BE2C (cell line): ENCODE results near the gene CTCFL. TPM values are rescaled to one million over a fixed set of nuclear protein-coding genes. Genes with fewer than 3 reads are reported as not detected.

Experiments used
- DNase-seq: peaks from one replicate; pipeline ENCODE4 v3.0.0-alpha.2; 2020
- H3K27me3 ChIP-seq: fragments of 250-450 bp; sonication (Bioruptor Pico); 2 replicates; pipeline ENCODE4 v1.5.1; 2020; ENCODE audit warnings: mild to moderate bottlenecking
- H3K36me3 ChIP-seq: fragments of 250-450 bp; sonication (Bioruptor Pico); 2 replicates; pipeline ENCODE4 v1.5.1; 2020; ENCODE audit warnings: mild to moderate bottlenecking
- H3K4me1 ChIP-seq: fragments of 250-450 bp; sonication (Bioruptor Pico); 2 replicates; pipeline ENCODE4 v1.5.1; 2020
- H3K4me3 ChIP-seq: 2 replicates; pipeline ENCODE4 v1.5.1; 2011; ENCODE audit warnings: low read depth, low read length
- H3K9me3 ChIP-seq: fragments of 250-450 bp; sonication (Bioruptor Pico); 2 replicates; pipeline ENCODE4 v1.5.1; 2020
- polyA plus RNA-seq: library from polyadenylated mRNA; unstranded; fragments of >200 nt; gene quantifications from one replicate; pipeline ENCODE4 v1.2.1, GENCODE V29; 2012; ENCODE audit warnings: low read depth, missing spikeins; ENCODE audit not compliant: insufficient read length, insufficient read depth
- TF ChIP-seq, protein P1 (sequence below): IDR thresholded peaks from 2 replicates; pipeline ENCODE4 v1.5.1; 2012; ENCODE audit warnings: mild to moderate bottlenecking, low read depth, low read length

Gene CTCFL, protein sequence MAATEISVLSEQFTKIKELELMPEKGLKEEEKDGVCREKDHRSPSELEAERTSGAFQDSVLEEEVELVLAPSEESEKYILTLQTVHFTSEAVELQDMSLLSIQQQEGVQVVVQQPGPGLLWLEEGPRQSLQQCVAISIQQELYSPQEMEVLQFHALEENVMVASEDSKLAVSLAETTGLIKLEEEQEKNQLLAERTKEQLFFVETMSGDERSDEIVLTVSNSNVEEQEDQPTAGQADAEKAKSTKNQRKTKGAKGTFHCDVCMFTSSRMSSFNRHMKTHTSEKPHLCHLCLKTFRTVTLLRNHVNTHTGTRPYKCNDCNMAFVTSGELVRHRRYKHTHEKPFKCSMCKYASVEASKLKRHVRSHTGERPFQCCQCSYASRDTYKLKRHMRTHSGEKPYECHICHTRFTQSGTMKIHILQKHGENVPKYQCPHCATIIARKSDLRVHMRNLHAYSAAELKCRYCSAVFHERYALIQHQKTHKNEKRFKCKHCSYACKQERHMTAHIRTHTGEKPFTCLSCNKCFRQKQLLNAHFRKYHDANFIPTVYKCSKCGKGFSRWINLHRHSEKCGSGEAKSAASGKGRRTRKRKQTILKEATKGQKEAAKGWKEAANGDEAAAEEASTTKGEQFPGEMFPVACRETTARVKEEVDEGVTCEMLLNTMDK
- polyA plus RNA-seq: not detected

DNA sequence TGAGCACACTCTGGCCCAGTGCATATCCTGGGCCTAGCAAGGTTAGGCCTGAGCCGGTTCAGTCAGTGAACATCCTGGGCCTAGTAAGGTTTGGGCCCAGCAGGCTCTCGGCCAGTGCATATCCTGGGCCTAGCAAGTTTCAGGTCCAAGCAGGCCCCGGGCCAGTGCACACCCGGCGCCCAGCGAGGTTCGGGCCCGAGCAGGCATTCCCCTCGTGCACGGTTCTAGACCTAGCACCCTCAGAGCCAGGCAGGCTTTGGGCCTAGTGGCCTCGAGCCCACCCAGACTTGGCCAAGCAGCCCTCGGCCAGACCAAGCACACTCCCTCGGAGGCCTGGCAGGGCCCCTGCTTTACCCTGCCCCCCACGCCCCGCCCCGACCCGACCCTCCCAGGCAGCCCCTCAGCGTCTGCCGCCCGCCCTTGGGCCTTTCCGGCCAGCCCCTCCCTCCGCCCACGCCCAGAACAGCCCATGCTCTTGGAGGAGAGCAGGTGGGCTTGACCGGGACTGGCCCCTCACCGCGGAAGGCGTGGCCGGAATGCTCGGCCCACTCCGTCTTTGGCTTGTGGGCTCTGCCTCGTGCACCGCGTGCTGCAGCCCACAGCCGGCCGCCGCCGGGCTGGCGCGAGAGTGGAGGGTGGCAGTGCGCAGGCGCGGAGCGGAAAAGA is at the start of gene CTCFL:
CTCFL (minus strand) TSS at position 630 of the 666 bp plus-strand sequence. CDS start 935 bp downstream, outside the sequence.
- peaks cover 4% of the 10 kb centered on the region; the same call in 1 of the 2 replicates for H3K27me3 ChIP-seq
- no peaks in the 10 kb centered on the region for H3K36me3 ChIP-seq
- no peaks in the 10 kb centered on the region for H3K9me3 ChIP-seq
- no peak for DNase-seq
- H3K4me3 ChIP-seq: no peak within 1 kb of the TSS
- H3K4me1 ChIP-seq: no peaks in the 10 kb centered on the region
- TF ChIP-seq, protein P1, sequence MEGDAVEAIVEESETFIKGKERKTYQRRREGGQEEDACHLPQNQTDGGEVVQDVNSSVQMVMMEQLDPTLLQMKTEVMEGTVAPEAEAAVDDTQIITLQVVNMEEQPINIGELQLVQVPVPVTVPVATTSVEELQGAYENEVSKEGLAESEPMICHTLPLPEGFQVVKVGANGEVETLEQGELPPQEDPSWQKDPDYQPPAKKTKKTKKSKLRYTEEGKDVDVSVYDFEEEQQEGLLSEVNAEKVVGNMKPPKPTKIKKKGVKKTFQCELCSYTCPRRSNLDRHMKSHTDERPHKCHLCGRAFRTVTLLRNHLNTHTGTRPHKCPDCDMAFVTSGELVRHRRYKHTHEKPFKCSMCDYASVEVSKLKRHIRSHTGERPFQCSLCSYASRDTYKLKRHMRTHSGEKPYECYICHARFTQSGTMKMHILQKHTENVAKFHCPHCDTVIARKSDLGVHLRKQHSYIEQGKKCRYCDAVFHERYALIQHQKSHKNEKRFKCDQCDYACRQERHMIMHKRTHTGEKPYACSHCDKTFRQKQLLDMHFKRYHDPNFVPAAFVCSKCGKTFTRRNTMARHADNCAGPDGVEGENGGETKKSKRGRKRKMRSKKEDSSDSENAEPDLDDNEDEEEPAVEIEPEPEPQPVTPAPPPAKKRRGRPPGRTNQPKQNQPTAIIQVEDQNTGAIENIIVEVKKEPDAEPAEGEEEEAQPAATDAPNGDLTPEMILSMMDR: no peak

DNA sequence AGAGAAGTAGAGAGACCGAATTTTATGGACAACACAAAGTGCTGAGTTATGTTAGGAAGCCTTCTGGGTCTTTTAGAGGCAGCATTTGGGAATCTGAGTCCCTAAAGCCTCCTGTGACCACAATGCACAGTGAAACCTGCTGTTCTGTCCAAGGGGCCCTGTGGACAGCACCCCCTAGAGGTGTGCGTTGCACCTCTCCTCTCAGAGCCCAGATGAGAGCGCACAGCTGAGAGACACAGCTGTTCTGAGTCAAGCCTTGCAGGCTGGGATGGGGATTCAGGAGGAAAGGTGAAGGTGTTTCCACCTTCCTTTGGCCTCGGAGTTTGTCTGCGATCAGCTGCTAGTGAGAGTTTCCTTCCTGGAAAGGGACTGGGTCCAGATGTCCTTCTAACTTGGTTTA is 49.0 kb upstream of the CTCFL start:
- no peaks in the 10 kb centered on the region for H3K9me3 ChIP-seq
- no peak overlapping the region for H3K4me3 ChIP-seq
- TF ChIP-seq, protein P1: peak; percentile 70
- DNase-seq: peak; percentile 41
- H3K36me3 ChIP-seq: no peaks in the 10 kb centered on the region
- no peaks in the 10 kb centered on the region for H3K4me1 ChIP-seq
- no peaks in the 10 kb centered on the region; the same call in 1 of the 2 replicates for H3K27me3 ChIP-seq

DNA sequence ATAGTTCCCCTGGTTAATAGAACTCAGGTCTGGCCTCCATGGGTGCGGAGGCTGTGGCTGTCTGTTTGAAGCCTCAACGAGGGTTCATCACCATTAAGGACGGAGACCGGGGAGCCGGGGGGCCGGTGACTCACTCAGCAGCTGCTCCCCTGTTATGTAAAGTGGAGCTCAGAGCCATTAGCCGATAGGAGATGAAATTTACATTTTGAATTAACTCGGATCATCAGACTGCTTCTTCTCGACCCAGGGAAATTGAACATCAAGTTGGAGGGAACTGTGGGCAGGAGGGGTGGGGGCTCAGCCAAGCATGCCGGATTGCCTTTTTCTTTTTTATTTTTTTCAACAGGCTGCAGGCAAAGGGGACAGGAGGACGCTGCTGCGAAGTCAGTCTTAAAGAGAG is 48.3 kb upstream of the CTCFL start:
- Histone ChIP-seq H3K4me3 (no peak overlapping the region), H3K9me3 (no peaks in the 10 kb centered on the region), H3K36me3 (no peaks in the 10 kb centered on the region), H3K27me3 (no peaks in the 10 kb centered on the region; the same call in 1 of the 2 replicates), H3K4me1 (no peaks in the 10 kb centered on the region)
- DNase-seq: no peak
- TF ChIP-seq, protein P1: no peak

DNA sequence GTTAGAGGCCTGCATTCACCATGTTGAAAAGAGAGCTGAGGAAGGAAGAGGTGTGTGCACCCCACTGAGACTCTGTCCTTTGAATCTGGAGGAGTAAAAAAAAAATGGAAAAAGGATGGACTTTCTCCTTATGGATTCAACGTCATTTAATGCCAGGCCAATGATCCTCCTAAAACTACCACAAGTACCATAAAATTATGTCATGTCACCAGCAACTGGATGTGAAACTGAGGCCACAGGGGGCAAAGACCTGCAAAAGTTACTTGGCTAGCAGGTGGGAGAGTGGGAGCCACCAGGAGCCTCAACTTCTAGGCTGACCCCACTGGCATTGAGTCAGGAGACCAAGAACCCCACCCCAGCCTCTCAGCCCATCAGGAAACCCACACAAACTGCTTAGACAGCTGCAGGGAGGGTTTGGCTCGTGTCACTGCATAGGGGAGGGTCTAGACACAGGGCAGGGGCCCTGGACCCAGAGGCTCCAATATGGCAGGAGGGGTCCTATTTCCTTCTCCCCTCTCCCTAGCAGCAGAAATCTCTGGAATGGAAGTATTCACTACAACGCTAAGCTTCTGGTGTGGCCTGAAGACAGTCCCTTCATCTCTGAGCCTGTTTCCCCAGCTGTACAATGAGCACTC is 47.0 kb upstream of the CTCFL start:
- Histone ChIP-seq H3K36me3 (no peaks in the 10 kb centered on the region), H3K27me3 (no peaks in the 10 kb centered on the region), H3K9me3 (no peaks in the 10 kb centered on the region), H3K4me1 (no peaks in the 10 kb centered on the region), H3K4me3 (no peak overlapping the region)
- DNase-seq: no peak
- TF ChIP-seq, protein P1: no peak

DNA sequence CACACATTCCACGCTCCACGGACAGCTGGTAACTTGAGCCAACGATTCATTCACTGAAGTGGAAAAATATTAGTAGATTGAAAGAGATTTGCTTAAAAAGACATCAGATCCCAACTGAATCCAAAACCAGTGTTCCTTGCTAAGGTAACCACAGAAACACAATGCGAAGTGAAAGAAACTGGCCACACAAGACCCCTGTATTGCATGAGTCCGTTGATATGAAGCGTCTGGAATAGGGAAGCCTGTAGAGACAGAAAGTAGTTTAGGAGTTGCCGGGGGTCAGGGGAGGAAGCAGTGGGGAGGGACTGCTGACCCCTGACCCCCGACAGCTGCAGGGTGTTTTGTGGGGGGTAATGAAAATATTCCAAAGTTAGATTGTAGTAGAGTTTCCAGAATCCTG is 46.0 kb upstream of the CTCFL start:
- peaks cover 6% of the 10 kb centered on the region for H3K27me3 ChIP-seq
- DNase-seq: no peak
- H3K4me1 ChIP-seq: no peaks in the 10 kb centered on the region
- no peaks in the 10 kb centered on the region for H3K36me3 ChIP-seq
- H3K9me3 ChIP-seq: no peaks in the 10 kb centered on the region
- TF ChIP-seq, protein P1: no peak
- no peak overlapping the region for H3K4me3 ChIP-seq
